Uterus (tissue), 4 donors: ENCODE data around the gene PKNOX1. TPM values are rescaled to one million over a fixed set of nuclear protein-coding genes. Genes with fewer than 3 reads are reported as not detected.

Source experiments
- DNase-seq, 2 donors: peaks; one replicate each; pipeline ENCODE4 v3.0.0-alpha.2; 2019 to 2020
- H3K27ac ChIP-seq, 2 donors: fragments of 200-600 bp; sonication (generic); 1 replicate in 1 of 2; 2 replicates in 1 of 2; pipeline ENCODE4 v1.5.1; 2016 to 2018
- H3K27me3 ChIP-seq, 2 donors: fragments of 200-600 bp; sonication (generic); one replicate each; pipeline ENCODE4 v1.5.1; 2018 to 2019; ENCODE audit warnings: control low read depth in 1 of 2
- H3K36me3 ChIP-seq, 2 donors: fragments of 200-600 bp; sonication (generic); one replicate each; pipeline ENCODE4 v1.5.1; 2019; ENCODE audit warnings: control low read depth in 1 of 2
- H3K4me1 ChIP-seq, 2 donors: fragments of 200-600 bp; sonication (generic); one replicate each; pipeline ENCODE4 v1.5.1; 2018 to 2019; ENCODE audit warnings: control low read depth in 1 of 2
- H3K4me3 ChIP-seq, 2 donors: fragments of 200-600 bp; sonication (generic); 1 replicate in 1 of 2; 2 replicates in 1 of 2; pipeline ENCODE4 v1.5.1; 2018 to 2019; ENCODE audit warnings: mild to moderate bottlenecking in 1 of 2
- H3K9me3 ChIP-seq, 2 donors: fragments of 200-600 bp; sonication (generic); one replicate each; pipeline ENCODE4 v1.5.1; 2019; ENCODE audit warnings: control low read depth in 1 of 2
- CTCF ChIP-seq, 4 experiments: fragments of 200-600 bp in 2 of 4; fragments of 450-650 bp in 2 of 4; sonication (generic) in 2 of 4; IDR thresholded peaks; one replicate each; pipeline ENCODE4 v1.5.1; 2016 to 2019; ENCODE audit warnings: antibody characterized with exemption in 4 of 4, mild to moderate bottlenecking in 2 of 4, moderate library complexity in 1 of 4
- POLR2A ChIP-seq, 2 donors: fragments of 450-650 bp; IDR thresholded peaks; one replicate each; pipeline ENCODE4 v1.6.1; 2016; ENCODE audit warnings: antibody characterized with exemption in 2 of 2, mild to moderate bottlenecking in 1 of 2, moderate library complexity in 1 of 2
- intact Hi-C: fragments of 100-400 bp; cut with DNase I; formaldehyde crosslinking; loops from one replicate; pipeline ENCODE4 v1.15.1; 2023; ENCODE audit warnings: low total_unique reads
- total RNA-seq, 4 donors: library from RNA; depleted of rRNA in 3 of 4; stranded (reverse); fragments of >200 nt in 3 of 4; gene quantifications; one replicate each; pipeline versions ENCODE4 v1.1.0 to v1.2.4, GENCODE V29; 2014 to 2023
- donor health status: DM: yes; HTN: yes; CAD: no.

PKNOX1 gene
- total RNA-seq, 4 donors from 2014 or later = 6.2 to 82.5 (median 26.4) TPM

GRCh38 chr21:43012596-43012995, 38.2 kb downstream of the PKNOX1 start:
- Histone ChIP-seq H3K4me1 (no peaks in the 10 kb centered on the region), H3K36me3 (no peaks in the 10 kb centered on the region), H3K27ac (no peak overlapping the region), H3K4me3 (no peak overlapping the region), H3K27me3 (no peaks in the 10 kb centered on the region), H3K9me3 (no peaks in the 10 kb centered on the region)
- TF ChIP-seq CTCF (IDR thresholded peaks at IDR 0.05) (no peak), POLR2A (IDR thresholded peaks at IDR 0.05) (no peak)
- intact Hi-C loops = no loop called here
- DNase-seq = no peak

DNA sequence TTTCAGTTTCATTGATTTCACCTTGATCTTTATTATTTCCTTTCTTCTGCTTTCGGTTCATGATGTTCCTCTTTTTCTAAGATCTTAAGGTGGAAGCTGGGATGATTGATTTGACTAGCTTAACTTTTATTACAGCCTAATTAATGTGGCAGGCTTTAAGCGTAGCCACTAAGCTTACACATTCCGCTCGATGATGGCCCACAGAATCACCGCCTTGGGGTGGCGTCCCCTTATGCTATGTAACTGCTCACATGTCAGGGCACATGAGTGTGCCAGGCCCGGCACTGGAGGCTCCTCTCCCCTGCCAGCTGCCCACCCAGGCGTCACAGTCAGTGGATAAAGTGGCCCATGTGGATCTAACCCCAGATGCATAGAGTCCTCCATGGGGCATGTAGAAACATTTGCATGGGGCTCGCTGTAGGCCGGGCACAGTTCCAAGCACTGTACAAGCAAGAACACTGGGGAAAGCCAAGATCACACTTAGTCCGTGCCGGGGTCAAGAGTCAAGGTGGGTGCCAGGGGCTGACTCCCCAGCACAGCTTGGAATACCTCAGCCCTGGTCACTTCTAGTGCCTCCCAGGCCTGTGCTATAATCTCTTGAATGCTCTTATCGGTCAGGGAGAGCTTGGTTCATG, 41.7 kb downstream of the PKNOX1 start:
- Histone ChIP-seq H3K27ac (no peak overlapping the region), H3K4me3 (no peak overlapping the region), H3K4me1 (no peaks in the 10 kb centered on the region), H3K9me3 (no peaks in the 10 kb centered on the region), H3K27me3 (no peaks in the 10 kb centered on the region), H3K36me3 (no peaks in the 10 kb centered on the region)
- intact Hi-C loops = no loop called here
- no peak for DNase-seq
- no peak for TF ChIP-seq CTCF (IDR thresholded peaks at IDR 0.05)

GRCh38 chr21:43016728-43017127, 42.4 kb downstream of the PKNOX1 start:
- H3K4me3 ChIP-seq = no peak overlapping the region
- no peaks in the 10 kb centered on the region for H3K9me3 ChIP-seq
- no peaks in the 10 kb centered on the region for H3K27me3 ChIP-seq
- TF ChIP-seq CTCF (IDR thresholded peaks at IDR 0.05) = no peak
- no peaks in the 10 kb centered on the region for H3K4me1 ChIP-seq
- no peak overlapping the region for H3K27ac ChIP-seq
- no peak for DNase-seq
- no peaks in the 10 kb centered on the region for H3K36me3 ChIP-seq
- intact Hi-C loops = no loop called here

GRCh38 chr21:43018519-43018918, 44.2 kb downstream of the PKNOX1 start:
- no peaks in the 10 kb centered on the region for H3K36me3 ChIP-seq
- H3K4me1 ChIP-seq = no peaks in the 10 kb centered on the region
- intact Hi-C loops = no loop called here
- no peak for TF ChIP-seq CTCF (IDR thresholded peaks at IDR 0.05)
- no peak for TF ChIP-seq POLR2A (IDR thresholded peaks at IDR 0.05)
- H3K27me3 ChIP-seq = no peaks in the 10 kb centered on the region
- H3K4me3 ChIP-seq = no peak overlapping the region
- no peaks in the 10 kb centered on the region for H3K9me3 ChIP-seq
- no peak for DNase-seq
- no peak overlapping the region for H3K27ac ChIP-seq

DNA sequence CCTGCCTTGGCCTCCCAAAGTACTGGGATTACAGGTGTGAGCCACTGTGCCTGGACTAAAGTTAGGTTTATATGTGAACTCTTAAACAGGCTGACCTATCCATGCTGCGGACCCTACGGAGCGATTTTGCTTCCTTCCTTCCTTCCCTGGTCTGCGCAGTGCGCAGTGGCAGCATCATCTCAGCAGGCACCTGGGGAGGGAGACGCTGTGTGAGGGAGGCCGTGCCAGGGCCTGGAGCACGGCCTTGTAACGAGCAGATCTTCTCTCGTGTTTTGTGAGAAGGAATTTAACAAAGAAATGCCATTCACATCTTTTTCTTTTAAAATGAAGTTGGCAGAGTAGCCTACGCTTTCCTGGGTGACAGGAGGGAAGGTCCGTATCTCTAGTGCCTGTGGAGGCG, 45.8 kb downstream of the PKNOX1 start:
- DNase-seq = no peak
- Histone ChIP-seq H3K27ac (no peak overlapping the region), H3K27me3 (no peaks in the 10 kb centered on the region), H3K4me3 (no peak overlapping the region), H3K4me1 (no peaks in the 10 kb centered on the region), H3K9me3 (no peaks in the 10 kb centered on the region), H3K36me3 (no peaks in the 10 kb centered on the region)
- intact Hi-C loops = no loop called here
- TF ChIP-seq POLR2A (IDR thresholded peaks at IDR 0.05) (no peak), CTCF (IDR thresholded peaks at IDR 0.05) (no peak)
